Lung (tissue), 12 donors: Measurements from ENCODE around the gene SCYL3. TPM values are rescaled to one million over a fixed set of nuclear protein-coding genes. Genes with fewer than 3 reads are reported as not detected.
"Not testable (repeated sequence)": the region's sequence is repeated elsewhere in the genome, so short reads cannot be mapped to it uniquely, and the experiment has no call there.

Experiments used
- ATAC-seq: fragments of 200-7000 bp; cut with Tn5 transposase; one replicate; pipeline ENCODE4 v1.9.1; 2020; ENCODE audit warnings: moderate number of reproducible peaks; ENCODE audit not compliant: insufficient read depth, low FRiP score
- DNase-seq, 3 donors: peaks; one replicate each; pipeline ENCODE4 v3.0.0-alpha.2; 2013 to 2017
- H3K27ac ChIP-seq, 2 donors: one replicate each; pipeline ENCODE4 v1.5.1; 2013; ENCODE audit warnings: mild to moderate bottlenecking in 2 of 2, moderate library complexity in 2 of 2, control low read depth in 1 of 2, inconsistent platforms in 1 of 2, low read depth in 1 of 2, low read length in 1 of 2
- H3K27me3 ChIP-seq, 3 donors: one replicate each; pipeline ENCODE4 v1.5.1; 2013; ENCODE audit warnings: low read length in 2 of 3; ENCODE audit not compliant: control insufficient read depth in 3 of 3, insufficient read depth in 3 of 3
- H3K36me3 ChIP-seq, 4 donors: one replicate each; pipeline ENCODE4 v1.5.1; 2013; ENCODE audit warnings: low read length in 4 of 4, mild to moderate bottlenecking in 1 of 4, moderate library complexity in 1 of 4; ENCODE audit not compliant: control insufficient read depth in 4 of 4, insufficient read depth in 4 of 4
- H3K4me1 ChIP-seq, 5 donors: one replicate each; pipeline ENCODE4 v1.5.1; 2013; ENCODE audit warnings: low read length in 5 of 5, mild to moderate bottlenecking in 2 of 5, moderate library complexity in 1 of 5; ENCODE audit not compliant: control insufficient read depth in 5 of 5, insufficient read depth in 5 of 5
- H3K4me3 ChIP-seq: one replicate; pipeline ENCODE4 v1.5.1; 2013; ENCODE audit warnings: mild to moderate bottlenecking, control low read depth, moderate library complexity
- H3K9ac ChIP-seq, 2 donors: one replicate each; pipeline ENCODE4 v1.5.1; 2013; ENCODE audit warnings: low read length in 2 of 2, control low read depth in 1 of 2; ENCODE audit not compliant: insufficient read depth in 1 of 2
- H3K9me3 ChIP-seq, 4 donors: one replicate each; pipeline ENCODE4 v1.5.1; 2013; ENCODE audit warnings: low read length in 3 of 4, mild to moderate bottlenecking in 1 of 4, moderate library complexity in 1 of 4; ENCODE audit not compliant: control insufficient read depth in 4 of 4, insufficient read depth in 3 of 4
- WGBS, 2 donors: extraction: QIAGEN DNeasy Blood & Tissue Kit; methylation state at CpG; one replicate each; pipeline ENCODE4 v1.1.7; 2013; 5-methylcytosine and 5-hydroxymethylcytosine counted together
- polyA plus RNA-seq, 2 donors: library from polyadenylated mRNA; stranded (reverse); fragments of 200-250 nt; gene quantifications; one replicate each; pipeline ENCODE4 v1.2.1, GENCODE V29; 2013
- total RNA-seq, 2 donors: library from RNA; depleted of rRNA in 1 of 2; stranded (reverse); fragments of >200 nt in 1 of 2; gene quantifications; one replicate each; pipeline ENCODE4 v1.2.1, GENCODE V29; 2014 to 2021
- TF ChIP-seq, protein P1 (sequence below): IDR thresholded peaks from 2 replicates; pipeline ENCODE4 v1.5.1; 2012; ENCODE audit warnings: mild to moderate bottlenecking; ENCODE audit errors: control extremely low read depth, extremely low read depth
- donor health status: control.
- donor health status: control.
- donor health status: Bipolar disorder and iron deficiency.
- donor health status: healthy.
- donor health status: DM: yes; HTN: yes; CAD: no.

The SCYL3 gene
- total and polyA plus RNA-seq, 4 donors, result 3.8 to 16.0 (median 7.6) TPM

DNA sequence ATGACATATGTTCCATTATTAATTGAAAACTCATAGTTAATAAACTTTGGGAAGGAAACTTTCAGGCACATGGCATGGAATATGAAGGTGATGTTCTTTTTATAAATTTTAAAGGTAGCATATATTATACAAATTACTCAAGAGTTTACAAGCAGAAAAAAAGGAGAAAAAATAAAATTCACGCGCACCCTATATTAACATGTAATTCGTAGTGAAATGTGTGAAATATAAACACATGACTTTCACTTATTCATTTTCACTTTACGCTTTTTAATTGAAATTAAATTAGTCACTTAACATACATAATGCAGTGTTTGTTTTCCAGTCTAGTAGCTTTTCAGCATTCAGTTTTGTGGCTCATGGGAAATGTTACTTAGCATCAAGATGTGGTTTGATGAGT is 27.4 kb upstream of the SCYL3 start:
- H3K27me3 ChIP-seq, result no peaks in the 10 kb centered on the region
- ATAC-seq, result no peak
- no peaks in the 10 kb centered on the region for H3K9me3 ChIP-seq
- peaks cover 0 to 6% (median 2%) of the 10 kb centered on the region in 4 donors for H3K36me3 ChIP-seq
- H3K4me3 ChIP-seq, result no peak overlapping the region
- H3K4me1 ChIP-seq, result peaks cover 0 to 6% (median 0%) of the 10 kb centered on the region in 5 donors
- H3K9ac ChIP-seq, result no peak overlapping the region
- TF ChIP-seq, protein P1, sequence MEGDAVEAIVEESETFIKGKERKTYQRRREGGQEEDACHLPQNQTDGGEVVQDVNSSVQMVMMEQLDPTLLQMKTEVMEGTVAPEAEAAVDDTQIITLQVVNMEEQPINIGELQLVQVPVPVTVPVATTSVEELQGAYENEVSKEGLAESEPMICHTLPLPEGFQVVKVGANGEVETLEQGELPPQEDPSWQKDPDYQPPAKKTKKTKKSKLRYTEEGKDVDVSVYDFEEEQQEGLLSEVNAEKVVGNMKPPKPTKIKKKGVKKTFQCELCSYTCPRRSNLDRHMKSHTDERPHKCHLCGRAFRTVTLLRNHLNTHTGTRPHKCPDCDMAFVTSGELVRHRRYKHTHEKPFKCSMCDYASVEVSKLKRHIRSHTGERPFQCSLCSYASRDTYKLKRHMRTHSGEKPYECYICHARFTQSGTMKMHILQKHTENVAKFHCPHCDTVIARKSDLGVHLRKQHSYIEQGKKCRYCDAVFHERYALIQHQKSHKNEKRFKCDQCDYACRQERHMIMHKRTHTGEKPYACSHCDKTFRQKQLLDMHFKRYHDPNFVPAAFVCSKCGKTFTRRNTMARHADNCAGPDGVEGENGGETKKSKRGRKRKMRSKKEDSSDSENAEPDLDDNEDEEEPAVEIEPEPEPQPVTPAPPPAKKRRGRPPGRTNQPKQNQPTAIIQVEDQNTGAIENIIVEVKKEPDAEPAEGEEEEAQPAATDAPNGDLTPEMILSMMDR, result no peak
- WGBS, 2 donors, result 96 to 97% methylated on average over 4 of the region's 4 CpGs
- H3K27ac ChIP-seq, result no peak overlapping the region
- DNase-seq, result no peak

GRCh38 chr1:169918927-169919326 is 25.2 kb upstream of the SCYL3 start:
- Histone ChIP-seq H3K4me3 (no peak overlapping the region), H3K27ac (no peak overlapping the region), H3K9ac (no peak overlapping the region), H3K9me3 (no peaks in the 10 kb centered on the region), H3K4me1 (no peaks in the 10 kb centered on the region), H3K27me3 (no peaks in the 10 kb centered on the region), H3K36me3 (peaks cover 0 to 6% (median 2%) of the 10 kb centered on the region in 4 donors)
- TF ChIP-seq, protein P1, result no peak
- ATAC-seq, result no peak
- DNase-seq, result no peak
- 83 to 88% methylated on average over 1 of the region's 1 CpG for WGBS, 2 donors

- not testable (repeated sequence) for H3K27me3 ChIP-seq, DNase-seq, H3K36me3 ChIP-seq, H3K9ac ChIP-seq, H3K4me1 ChIP-seq, ATAC-seq, H3K9me3 ChIP-seq, H3K4me3 ChIP-seq, H3K27ac ChIP-seq
- WGBS, 2 donors, result 92 to 96% methylated on average over 9 of the region's 9 CpGs
Measured at GRCh38 chr1:169918220-169918619, 24.5 kb upstream of the SCYL3 start.

- DNase-seq (no peak), ATAC-seq (no peak)
- H3K9me3 ChIP-seq, result peaks cover 0 to 4% (median 0%) of the 10 kb centered on the region in 4 donors
- peaks cover 0 to 3% (median 0%) of the 10 kb centered on the region in 4 donors for H3K36me3 ChIP-seq
- no peak overlapping the region for H3K9ac ChIP-seq
- TF ChIP-seq, protein P1, result no peak
- WGBS, 2 donors, result 65 to 78% methylated on average over 15 of the region's 15 CpGs
- H3K27ac ChIP-seq, result no peak overlapping the region
- no peaks in the 10 kb centered on the region for H3K27me3 ChIP-seq
- H3K4me3 ChIP-seq, result no peak overlapping the region
- H3K4me1 ChIP-seq, result no peaks in the 10 kb centered on the region
Measured at GRCh38 chr1:169915150-169915549, 21.5 kb upstream of the SCYL3 start.
